Mesothelial cell of epicardium (in vitro differentiated cells): ENCODE measurements around the gene ITPA. TPM values are rescaled to one million over a fixed set of nuclear protein-coding genes. Genes with fewer than 3 reads are reported as not detected.

Experiments
- DNase-seq, 2 experiments: peaks; one replicate each; pipeline ENCODE4 v3.0.0; 2021; ENCODE audit warnings: low spot score in 2 of 2; ENCODE audit not compliant: unreplicated experiment in 2 of 2
- H3K27ac Mint-ChIP-seq: 2 replicates; pipeline ENCODE4 v1.8.0; 2021; ENCODE audit warnings: mixed read lengths
- H3K27me3 Mint-ChIP-seq: 2 replicates; pipeline ENCODE4 v1.8.0; 2021; ENCODE audit warnings: low read depth, mixed read lengths
- H3K36me3 Mint-ChIP-seq: 2 replicates; pipeline ENCODE4 v1.8.0; 2021; ENCODE audit warnings: mixed read lengths
- H3K4me1 Mint-ChIP-seq: 2 replicates; pipeline ENCODE4 v1.8.0; 2021; ENCODE audit warnings: mixed read lengths
- H3K4me3 Mint-ChIP-seq: 2 replicates; pipeline ENCODE4 v1.8.0; 2021; ENCODE audit warnings: mild to moderate bottlenecking, moderate library complexity, mixed read lengths
- H3K9me3 Mint-ChIP-seq: 2 replicates; pipeline ENCODE4 v1.8.0; 2021; ENCODE audit warnings: mixed read lengths
- CTCF ChIP-seq: fragments of 200-600 bp; sonication (generic); IDR thresholded peaks from one replicate; pipeline ENCODE4 v1.5.0; 2021; ENCODE audit warnings: antibody characterized with exemption; ENCODE audit not compliant: unreplicated experiment
- total RNA-seq: library from RNA; stranded (reverse); gene quantifications from 3 replicates; pipeline ENCODE4 v1.2.1, GENCODE V29; 2021

The ITPA gene
- total RNA-seq, 1 donor from 2014 or later, result 57.6 TPM

- no peak overlapping the region for H3K4me3 Mint-ChIP-seq
- TF ChIP-seq CTCF, result no peak
- no peaks in the 10 kb centered on the region for H3K27me3 Mint-ChIP-seq
- H3K27ac Mint-ChIP-seq, result no peak overlapping the region
- no peaks in the 10 kb centered on the region for H3K9me3 Mint-ChIP-seq
- H3K36me3 Mint-ChIP-seq, result no peaks in the 10 kb centered on the region
- H3K4me1 Mint-ChIP-seq, result peaks cover 8% of the 10 kb centered on the region
- no peak for DNase-seq
Observed at GRCh38 chr20:3227936-3228749, 18.8 kb downstream of the ITPA start.

- TF ChIP-seq CTCF, result no peak
- H3K36me3 Mint-ChIP-seq, result no peaks in the 10 kb centered on the region
- no peaks in the 10 kb centered on the region for H3K27me3 Mint-ChIP-seq
- H3K4me1 Mint-ChIP-seq, result peaks cover 8% of the 10 kb centered on the region
- H3K27ac Mint-ChIP-seq, result no peak overlapping the region
- H3K9me3 Mint-ChIP-seq, result no peaks in the 10 kb centered on the region
- H3K4me3 Mint-ChIP-seq, result no peak overlapping the region
- DNase-seq, result no peak
Observed at GRCh38 chr20:3228750-3229032, 19.4 kb downstream of the ITPA start.

GRCh38 chr20:3229158-3229557, 19.9 kb downstream of the ITPA start:
- H3K4me1 Mint-ChIP-seq, result peaks cover 8% of the 10 kb centered on the region
- DNase-seq, result no peak
- no peaks in the 10 kb centered on the region for H3K36me3 Mint-ChIP-seq
- no peak overlapping the region for H3K4me3 Mint-ChIP-seq
- no peaks in the 10 kb centered on the region for H3K9me3 Mint-ChIP-seq
- no peak overlapping the region for H3K27ac Mint-ChIP-seq
- H3K27me3 Mint-ChIP-seq, result no peaks in the 10 kb centered on the region
- no peak for TF ChIP-seq CTCF

- no peak for DNase-seq
- no peaks in the 10 kb centered on the region for H3K9me3 Mint-ChIP-seq
- H3K4me1 Mint-ChIP-seq, result peaks cover 8% of the 10 kb centered on the region
- no peaks in the 10 kb centered on the region for H3K36me3 Mint-ChIP-seq
- peaks cover 5% of the 10 kb centered on the region for H3K27me3 Mint-ChIP-seq
- H3K4me3 Mint-ChIP-seq, result no peak overlapping the region
- H3K27ac Mint-ChIP-seq, result no peak overlapping the region
- TF ChIP-seq CTCF, result no peak
Observed at GRCh38 chr20:3229798-3230197, 20.5 kb downstream of the ITPA start.

GRCh38 chr20:3231116-3231515, 21.8 kb downstream of the ITPA start:
- Mint-ChIP-seq H3K27me3 (peaks cover 18% of the 10 kb centered on the region), H3K27ac (no peak overlapping the region), H3K36me3 (no peaks in the 10 kb centered on the region), H3K4me1 (peaks cover 6% of the 10 kb centered on the region), H3K4me3 (no peak overlapping the region), H3K9me3 (no peaks in the 10 kb centered on the region)
- DNase-seq, result no peak
- TF ChIP-seq CTCF, result no peak
